Measurements from ENCODE around the gene RNMT.

Gene RNMT

DNA sequence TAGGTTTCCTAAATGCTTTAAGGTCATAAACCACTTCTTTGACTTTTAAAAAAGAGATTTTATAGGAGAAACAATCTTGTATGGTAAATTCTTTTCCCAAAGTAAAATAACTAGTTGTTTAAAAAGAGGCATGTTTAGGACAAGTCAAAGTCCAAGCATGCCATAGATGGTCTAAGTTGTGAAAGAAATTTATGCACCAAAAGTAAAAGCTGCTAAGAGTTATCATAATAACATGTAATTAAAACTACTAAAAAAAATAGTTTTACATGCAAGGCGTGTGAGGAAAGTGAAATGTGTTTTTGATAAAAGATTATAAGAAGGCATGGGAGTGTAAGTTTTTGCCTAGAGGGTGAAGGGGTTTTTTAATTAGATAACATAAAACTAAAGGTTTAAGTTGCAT, 22.6 kb upstream of the RNMT start:
- H3K9me3 ChIP-seq (ENCODE audit: control insufficient read depth, low read length): no peaks in the 10 kb centered on the region
- peaks cover 23% of the 10 kb centered on the region for H3K79me2 ChIP-seq
- H3K4me1 ChIP-seq: no peaks in the 10 kb centered on the region
- no peak overlapping the region for H3K27ac ChIP-seq
- TF ChIP-seq, protein P1, sequence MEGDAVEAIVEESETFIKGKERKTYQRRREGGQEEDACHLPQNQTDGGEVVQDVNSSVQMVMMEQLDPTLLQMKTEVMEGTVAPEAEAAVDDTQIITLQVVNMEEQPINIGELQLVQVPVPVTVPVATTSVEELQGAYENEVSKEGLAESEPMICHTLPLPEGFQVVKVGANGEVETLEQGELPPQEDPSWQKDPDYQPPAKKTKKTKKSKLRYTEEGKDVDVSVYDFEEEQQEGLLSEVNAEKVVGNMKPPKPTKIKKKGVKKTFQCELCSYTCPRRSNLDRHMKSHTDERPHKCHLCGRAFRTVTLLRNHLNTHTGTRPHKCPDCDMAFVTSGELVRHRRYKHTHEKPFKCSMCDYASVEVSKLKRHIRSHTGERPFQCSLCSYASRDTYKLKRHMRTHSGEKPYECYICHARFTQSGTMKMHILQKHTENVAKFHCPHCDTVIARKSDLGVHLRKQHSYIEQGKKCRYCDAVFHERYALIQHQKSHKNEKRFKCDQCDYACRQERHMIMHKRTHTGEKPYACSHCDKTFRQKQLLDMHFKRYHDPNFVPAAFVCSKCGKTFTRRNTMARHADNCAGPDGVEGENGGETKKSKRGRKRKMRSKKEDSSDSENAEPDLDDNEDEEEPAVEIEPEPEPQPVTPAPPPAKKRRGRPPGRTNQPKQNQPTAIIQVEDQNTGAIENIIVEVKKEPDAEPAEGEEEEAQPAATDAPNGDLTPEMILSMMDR (IDR thresholded peaks at IDR 0.05): no peak
- H3K27me3 ChIP-seq (ENCODE audit: control insufficient read depth, insufficient read depth, low read length): no peaks in the 10 kb centered on the region
- no peak overlapping the region for H3K4me3 ChIP-seq (ENCODE audit: low read depth, low read length)
- H2AFZ ChIP-seq: no peak overlapping the region
- no peak overlapping the region for H3K9ac ChIP-seq
- H3K4me2 ChIP-seq (ENCODE audit: low read length): no peak overlapping the region
- no peaks in the 10 kb centered on the region for H3K36me3 ChIP-seq (ENCODE audit: control insufficient read depth, insufficient read depth, low read length)

- H3K9ac ChIP-seq: no peak overlapping the region
- no peak overlapping the region for H3K4me3 ChIP-seq (ENCODE audit: low read depth, low read length)
- H3K36me3 ChIP-seq (ENCODE audit: control insufficient read depth, insufficient read depth, low read length): no peaks in the 10 kb centered on the region
- peaks cover 16% of the 10 kb centered on the region for H3K79me2 ChIP-seq
- no peaks in the 10 kb centered on the region for H3K9me3 ChIP-seq (ENCODE audit: control insufficient read depth, low read length)
- H3K27me3 ChIP-seq (ENCODE audit: control insufficient read depth, insufficient read depth, low read length): no peaks in the 10 kb centered on the region
- H3K4me2 ChIP-seq (ENCODE audit: low read length): no peak overlapping the region
- H3K27ac ChIP-seq: no peak overlapping the region
- no peaks in the 10 kb centered on the region for H3K4me1 ChIP-seq
- no peak overlapping the region for H2AFZ ChIP-seq
- TF ChIP-seq, protein P1 (IDR thresholded peaks at IDR 0.05): no peak
Measured at GRCh38 chr18:13710414-13710831, 16.1 kb upstream of the RNMT start.

- H3K9me3 ChIP-seq (ENCODE audit: control insufficient read depth, low read length): no peaks in the 10 kb centered on the region
- no peaks in the 10 kb centered on the region for H3K27me3 ChIP-seq (ENCODE audit: control insufficient read depth, insufficient read depth, low read length)
- H2AFZ ChIP-seq: no peak overlapping the region
- H3K4me1 ChIP-seq: no peaks in the 10 kb centered on the region
- TF ChIP-seq, protein P1 (IDR thresholded peaks at IDR 0.05): no peak
- H3K9ac ChIP-seq: no peak overlapping the region
- no peak overlapping the region for H3K4me3 ChIP-seq (ENCODE audit: low read depth, low read length)
- H3K27ac ChIP-seq: no peak overlapping the region
- H3K79me2 ChIP-seq: peaks cover 27% of the 10 kb centered on the region
- H3K4me2 ChIP-seq (ENCODE audit: low read length): no peak overlapping the region
- no peaks in the 10 kb centered on the region for H3K36me3 ChIP-seq (ENCODE audit: control insufficient read depth, insufficient read depth, low read length)
Measured at GRCh38 chr18:13712400-13713131, 13.9 kb upstream of the RNMT start.

DNA sequence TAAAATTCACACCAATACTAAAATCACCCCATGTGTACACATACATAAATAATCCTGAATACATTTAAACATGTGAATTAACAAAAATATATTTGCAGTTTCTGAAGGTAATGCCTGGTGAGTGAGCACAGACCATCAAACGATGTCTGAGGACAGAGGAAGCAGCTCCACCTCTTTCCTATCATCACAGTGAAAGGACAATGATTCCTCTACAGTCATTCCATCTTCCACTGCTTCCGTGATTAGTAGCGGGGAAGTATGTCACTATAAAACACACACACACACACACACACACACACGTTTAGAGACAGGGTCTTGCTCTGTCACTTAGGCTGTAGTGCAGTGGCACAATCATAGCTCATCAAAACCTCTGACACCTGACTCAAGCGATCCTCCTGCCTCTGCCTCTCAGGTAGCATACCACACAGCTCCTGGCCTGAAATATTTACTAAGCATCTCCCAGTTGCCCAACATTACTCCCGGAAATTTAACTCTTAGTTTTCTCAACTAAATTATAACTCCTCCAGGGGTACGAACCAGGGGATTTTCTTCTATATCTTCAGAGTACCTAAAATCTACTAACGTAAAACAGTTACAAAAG, 12.9 kb upstream of the RNMT start:
- no peak overlapping the region for H3K9ac ChIP-seq
- no peak overlapping the region for H2AFZ ChIP-seq
- peaks cover 35% of the 10 kb centered on the region for H3K79me2 ChIP-seq
- no peaks in the 10 kb centered on the region for H3K9me3 ChIP-seq (ENCODE audit: control insufficient read depth, low read length)
- no peak overlapping the region for H3K4me2 ChIP-seq (ENCODE audit: low read length)
- H3K4me3 ChIP-seq (ENCODE audit: low read depth, low read length): no peak overlapping the region
- H3K4me1 ChIP-seq: no peaks in the 10 kb centered on the region
- no peaks in the 10 kb centered on the region for H3K27me3 ChIP-seq (ENCODE audit: control insufficient read depth, insufficient read depth, low read length)
- H3K36me3 ChIP-seq (ENCODE audit: control insufficient read depth, insufficient read depth, low read length): no peaks in the 10 kb centered on the region
- TF ChIP-seq, protein P1 (IDR thresholded peaks at IDR 0.05): no peak
- H3K27ac ChIP-seq: no peak overlapping the region

DNA sequence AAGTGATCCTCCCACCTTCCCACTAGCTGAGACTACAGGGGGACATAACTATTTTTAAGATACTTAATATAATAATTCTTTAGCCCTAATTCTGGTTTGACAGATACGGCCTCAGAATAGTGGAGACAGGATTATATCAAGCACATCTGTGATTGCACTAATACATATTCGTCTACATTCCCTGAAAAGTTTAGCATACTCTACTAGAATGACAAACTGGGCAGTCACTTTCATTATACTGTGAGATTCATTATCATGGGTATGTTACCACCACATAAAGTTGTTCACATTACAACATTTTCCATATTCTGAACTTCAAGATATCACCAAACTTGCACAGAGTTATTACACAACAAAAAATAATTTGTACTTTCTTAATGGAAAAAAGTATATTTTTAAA, 11.1 kb upstream of the RNMT start:
- no peaks in the 10 kb centered on the region for H3K9me3 ChIP-seq (ENCODE audit: control insufficient read depth, low read length)
- H3K27me3 ChIP-seq (ENCODE audit: control insufficient read depth, insufficient read depth, low read length): no peaks in the 10 kb centered on the region
- H3K4me2 ChIP-seq (ENCODE audit: low read length): no peak overlapping the region
- no peak overlapping the region for H3K9ac ChIP-seq
- TF ChIP-seq, protein P1 (IDR thresholded peaks at IDR 0.05): no peak
- H3K27ac ChIP-seq: no peak overlapping the region
- H3K4me3 ChIP-seq (ENCODE audit: low read depth, low read length): no peak overlapping the region
- no peak overlapping the region for H2AFZ ChIP-seq
- H3K36me3 ChIP-seq (ENCODE audit: control insufficient read depth, insufficient read depth, low read length): no peaks in the 10 kb centered on the region
- peaks cover 35% of the 10 kb centered on the region for H3K79me2 ChIP-seq
- H3K4me1 ChIP-seq: no peaks in the 10 kb centered on the region
